Endothelial cell of umbilical vein (primary cell): ENCODE data around the gene RRP1B. TPM values are rescaled to one million over a fixed set of nuclear protein-coding genes. Genes with fewer than 3 reads are reported as not detected.

ENCODE experiments used
- BruUV-seq: library from RNA; stranded (reverse); fragments of 400-500 nt; replicated peaks from 2 replicates; lab custom pipeline; 2021; lab: Mats Ljungman, UMichigan
- CTCF ChIA-PET: fragments of 300-600, 350-600 bp; sonication (Branson Sonifier 250); formaldehyde crosslinking; loops from one replicate; lab custom pipeline; 2021; ENCODE audit warnings: antibody characterized with exemption, inconsistent platforms; lab: Charles Lee
- POLR2A ChIA-PET: fragments of 300-600, 350-600 bp; sonication (Branson Sonifier 250); formaldehyde crosslinking; loops from one replicate; lab custom pipeline; 2021; ENCODE audit warnings: antibody characterized with exemption, inconsistent platforms; lab: Charles Lee
- DNase-seq: peaks from one replicate; pipeline ENCODE4 v3.0.0-alpha.2; 2011; ENCODE audit warnings: low read depth, low spot score
- FAIRE-seq: peaks from 2 replicates; lab custom pipeline; 2011; peaks lifted over from hg19 to GRCh38; lab: Jason Lieb, UNC
- H2AFZ ChIP-seq: 2 replicates; pipeline ENCODE4 v1.6.0; 2012; ENCODE audit warnings: low read depth, low read length, control low read depth, inconsistent platforms
- H3K27ac ChIP-seq: 2 replicates; pipeline ENCODE4 v1.5.1; 2011; ENCODE audit warnings: low read depth, mild to moderate bottlenecking, control low read depth, low read length, moderate library complexity; ENCODE audit not compliant: insufficient read depth
- H3K27me3 ChIP-seq, 2 experiments: 2 replicates each; pipeline versions ENCODE4 v1.6.0 to v1.6.1; 2011; ENCODE audit warnings: low read length in 2 of 2, mixed read lengths in 1 of 2; ENCODE audit not compliant: control insufficient read depth in 2 of 2, insufficient read depth in 2 of 2
- H3K36me3 ChIP-seq, 2 experiments: 2 replicates in 1 of 2; 3 replicates in 1 of 2; pipeline ENCODE4 v1.5.1; 2011; ENCODE audit warnings: low read length in 2 of 2, mild to moderate bottlenecking in 1 of 2, moderate library complexity in 1 of 2; ENCODE audit not compliant: control insufficient read depth in 2 of 2, insufficient read depth in 2 of 2; ENCODE audit errors: extremely low read depth in 1 of 2
- H3K4me1 ChIP-seq: 3 replicates; pipeline ENCODE4 v1.5.1; 2011; ENCODE audit warnings: mild to moderate bottlenecking, low read length; ENCODE audit not compliant: control insufficient read depth, insufficient read depth; ENCODE audit errors: extremely low read depth
- H3K4me2 ChIP-seq: 2 replicates; pipeline ENCODE4 v1.6.1; 2011; ENCODE audit warnings: low read length, control low read depth, mixed read lengths; ENCODE audit not compliant: insufficient read depth
- H3K4me3 ChIP-seq, 3 experiments: fragments of 200-600 bp in 1 of 3; sonication (generic), shearing (Covaris generic) in 1 of 3; replicated peaks in 1 of 3; 2 replicates each; pipeline ENCODE4 v1.5.1; 2011 to 2016; ENCODE audit warnings: control low read depth in 3 of 3, low read length in 3 of 3, mild to moderate bottlenecking in 2 of 3, inconsistent platforms in 1 of 3, low read depth in 1 of 3, moderate library complexity in 1 of 3; ENCODE audit not compliant: insufficient read depth in 1 of 3
- H3K79me2 ChIP-seq: 2 replicates; pipeline ENCODE4 v1.6.0; 2012; ENCODE audit warnings: low read length, inconsistent platforms; ENCODE audit not compliant: control insufficient read depth, insufficient read depth
- H3K9ac ChIP-seq: replicated peaks from 2 replicates; pipeline ENCODE3; 2011; ENCODE audit warnings: low read length, control low read depth; ENCODE audit not compliant: insufficient read depth; ENCODE audit errors: extremely low read depth
- H3K9me1 ChIP-seq: replicated peaks from 3 replicates; pipeline ENCODE4 v1.6.0; 2011; ENCODE audit warnings: mild to moderate bottlenecking, low read length; ENCODE audit not compliant: control insufficient read depth, insufficient read depth; ENCODE audit errors: extremely low read depth
- H3K9me3 ChIP-seq: replicated peaks from 2 replicates; pipeline ENCODE4 v1.5.1; 2012; ENCODE audit warnings: low read length, inconsistent platforms; ENCODE audit not compliant: control insufficient read depth, insufficient read depth
- H4K20me1 ChIP-seq: replicated peaks from 2 replicates; pipeline ENCODE3; 2011; ENCODE audit warnings: mild to moderate bottlenecking, low read length; ENCODE audit not compliant: control insufficient read depth, insufficient read depth; ENCODE audit errors: extremely low read depth
- GATA2 ChIP-seq: IDR thresholded peaks from 2 replicates; pipeline ENCODE4 v1.7.0; 2011; ENCODE audit warnings: low read depth, mild to moderate bottlenecking, moderate library complexity, mixed read lengths, low read length; ENCODE audit not compliant: insufficient read length, insufficient read depth
- JUN ChIP-seq: IDR thresholded peaks from 2 replicates; pipeline ENCODE4 v1.6.1; 2011; ENCODE audit warnings: borderline replicate concordance, low read depth; ENCODE audit not compliant: insufficient read length, insufficient read depth
- MAX ChIP-seq: IDR thresholded peaks from 2 replicates; pipeline ENCODE4 v1.6.1; 2011; ENCODE audit not compliant: insufficient read depth, insufficient read length
- POLR2AphosphoS5 ChIP-seq: IDR thresholded peaks from 2 replicates; pipeline ENCODE4 v1.6.1; 2012; ENCODE audit warnings: low read depth, mild to moderate bottlenecking, control low read depth, low read length, moderate library complexity; ENCODE audit not compliant: insufficient read depth
- dilution Hi-C: fragments of 300-500 bp; cut with MboI; formaldehyde crosslinking; loops from one replicate; pipeline ENCODE4 v1.15.0; 2019; ENCODE audit warnings: low sequenced_read_pairs; ENCODE audit not compliant: extremely low pct_ligation_motif_present
- intact Hi-C: fragments of 100-400 bp; cut with micrococcal nuclease; formaldehyde crosslinking; loops from one replicate; pipeline ENCODE4 v1.10.0; 2022
- polyA plus RNA-seq, 4 experiments: library from polyadenylated mRNA; depleted of rRNA in 3 of 4; stranded (reverse) in 3 of 4; unstranded in 1 of 4; fragments of >200 nt; gene quantifications; 2 replicates each; pipeline versions ENCODE4 v1.2.1 to v1.2.3, GENCODE V29; 2011 to 2012; ENCODE audit warnings: missing spikeins in 1 of 4
- total RNA-seq: library from RNA; stranded (reverse); gene quantifications from 2 replicates; pipeline ENCODE4 v1.2.3, GENCODE V29; 2021

The RRP1B gene
- total and polyA plus RNA-seq, 2 donors (not counting 3 experiments of a cell fraction or from before 2014, with no cell fraction given): 13.0 to 39.9 TPM

GRCh38 chr21:43623588-43623987 lies 35.8 kb upstream of the RRP1B start:
- Histone ChIP-seq H3K9ac (no peak overlapping the region), H3K27ac (no peak overlapping the region), H3K4me1 (no peaks in the 10 kb centered on the region), H3K36me3 (no peaks in the 10 kb centered on the region), H4K20me1 (no peaks in the 10 kb centered on the region), H3K4me3 (no peak overlapping the region), H3K9me3 (no peaks in the 10 kb centered on the region), H3K9me1 (no peaks in the 10 kb centered on the region), H3K4me2 (no peak overlapping the region), H3K27me3 (peaks cover 0 to 23% of the 10 kb centered on the region in 2 experiments), H2AFZ (no peak overlapping the region), H3K79me2 (no peaks in the 10 kb centered on the region)
- dilution Hi-C loops (no loop called here), intact Hi-C loops (no loop called here)
- ChIA-PET CTCF (interaction anchor here (2.5 kb wide), 1 partner anchor 22 kb away, joined by 9 read pairs; no protein-coding TSS in a partner anchor), POLR2A (no interaction called here)
- DNase-seq (no peak), FAIRE-seq (no peak)
- no TSS peak for BruUV-seq
- TF ChIP-seq MAX: no peak

- no TSS peak for BruUV-seq
- no peaks in the 10 kb centered on the region for H3K4me1 ChIP-seq
- dilution Hi-C loops: no loop called here
Observed at GRCh38 chr21:43624339-43624738, 35.0 kb upstream of the RRP1B start.

More at GRCh38 chr21:43624339-43624738, 35.0 kb upstream of the RRP1B start:
- ChIA-PET CTCF (interaction anchor here (2.5 kb wide), 1 partner anchor 21 kb away, joined by 9 read pairs; no protein-coding TSS in a partner anchor), POLR2A (no interaction called here)
- no peak overlapping the region for H3K4me2 ChIP-seq
- no peak overlapping the region for H3K9ac ChIP-seq
- no peaks in the 10 kb centered on the region for H3K36me3 ChIP-seq
- H2AFZ ChIP-seq: no peak overlapping the region
- H4K20me1 ChIP-seq: no peaks in the 10 kb centered on the region
- intact Hi-C loops: no loop called here
- H3K79me2 ChIP-seq: no peaks in the 10 kb centered on the region
- no peaks in the 10 kb centered on the region for H3K9me1 ChIP-seq
- H3K27me3 ChIP-seq: peaks cover 0 to 23% of the 10 kb centered on the region in 2 experiments
- DNase-seq: no peak
- H3K9me3 ChIP-seq: no peaks in the 10 kb centered on the region
- no peak overlapping the region for H3K27ac ChIP-seq
- FAIRE-seq: no peak
- TF ChIP-seq JUN: no peak
- TF ChIP-seq POLR2AphosphoS5: no peak
- no peak for TF ChIP-seq GATA2
- H3K4me3 ChIP-seq: no peak overlapping the region
